Measurements from ENCODE around the gene WTAP.

DNA sequence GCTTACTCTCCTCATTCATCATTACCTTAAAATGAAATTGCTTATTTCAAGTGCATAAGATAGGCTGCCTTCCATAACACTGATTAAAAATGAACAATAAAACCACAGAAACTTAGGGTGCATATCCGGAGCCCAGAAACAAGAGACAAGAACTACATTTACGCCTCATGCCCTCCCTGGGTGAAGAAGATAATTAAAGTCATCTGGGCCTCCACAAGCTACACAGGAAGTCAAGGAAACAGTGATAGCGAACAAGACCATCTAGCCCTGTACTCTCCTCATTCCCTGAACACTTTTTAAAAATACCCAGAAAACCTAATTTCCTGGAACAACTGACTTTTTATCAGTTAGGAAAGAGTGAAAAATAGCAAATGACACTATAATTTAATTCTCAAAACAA is 40.6 kb upstream of the WTAP start:
- TF ChIP-seq, protein P1, sequence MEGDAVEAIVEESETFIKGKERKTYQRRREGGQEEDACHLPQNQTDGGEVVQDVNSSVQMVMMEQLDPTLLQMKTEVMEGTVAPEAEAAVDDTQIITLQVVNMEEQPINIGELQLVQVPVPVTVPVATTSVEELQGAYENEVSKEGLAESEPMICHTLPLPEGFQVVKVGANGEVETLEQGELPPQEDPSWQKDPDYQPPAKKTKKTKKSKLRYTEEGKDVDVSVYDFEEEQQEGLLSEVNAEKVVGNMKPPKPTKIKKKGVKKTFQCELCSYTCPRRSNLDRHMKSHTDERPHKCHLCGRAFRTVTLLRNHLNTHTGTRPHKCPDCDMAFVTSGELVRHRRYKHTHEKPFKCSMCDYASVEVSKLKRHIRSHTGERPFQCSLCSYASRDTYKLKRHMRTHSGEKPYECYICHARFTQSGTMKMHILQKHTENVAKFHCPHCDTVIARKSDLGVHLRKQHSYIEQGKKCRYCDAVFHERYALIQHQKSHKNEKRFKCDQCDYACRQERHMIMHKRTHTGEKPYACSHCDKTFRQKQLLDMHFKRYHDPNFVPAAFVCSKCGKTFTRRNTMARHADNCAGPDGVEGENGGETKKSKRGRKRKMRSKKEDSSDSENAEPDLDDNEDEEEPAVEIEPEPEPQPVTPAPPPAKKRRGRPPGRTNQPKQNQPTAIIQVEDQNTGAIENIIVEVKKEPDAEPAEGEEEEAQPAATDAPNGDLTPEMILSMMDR (IDR thresholded peaks at IDR 0.05; ENCODE audit: low read length) = no peak
- no peak for TF ChIP-seq EZH2 (optimal IDR thresholded peaks at IDR 0.05; ENCODE audit: low read depth, low read length)
